ENCODE data around the gene KRT3.

The KRT3 gene

GRCh38 chr12:52795694-52796428, at the start of gene KRT3:
Gene KRT3 (minus strand): TSS chr12:52796117. CDS start chr12:52796042, 75 bp downstream.
- DNase-seq = no peak

- no peak for DNase-seq
These were observed 48.5 kb upstream of the KRT3 start for GRCh38 chr12:52844386-52844785.

GRCh38 chr12:52839436-52840105, 43.7 kb upstream of the KRT3 start:
- no peak for DNase-seq

- peak; percentile 14 for DNase-seq
These were observed 42.9 kb upstream of the KRT3 start for GRCh38 chr12:52838609-52839435.

- DNase-seq = no peak
These were observed 42.1 kb upstream of the KRT3 start for GRCh38 chr12:52837781-52838608.

- peak; percentile 57 for DNase-seq
These were observed 41.5 kb upstream of the KRT3 start for GRCh38 chr12:52837413-52837741.

- DNase-seq = no peak
These were observed 40.8 kb upstream of the KRT3 start for GRCh38 chr12:52836491-52837412.

GRCh38 chr12:52836042-52836466, 40.1 kb upstream of the KRT3 start:
- peak; percentile 61 for DNase-seq

GRCh38 chr12:52835271-52836041, 39.5 kb upstream of the KRT3 start:
- no peak for DNase-seq

GRCh38 chr12:52834727-52835001, 38.7 kb upstream of the KRT3 start:
- no peak for DNase-seq

GRCh38 chr12:52833922-52834726, 38.2 kb upstream of the KRT3 start, which contains the start of gene KRT79:
Gene KRT79 (minus strand): TSS chr12:52834311. CDS start chr12:52834260, 51 bp downstream.
- no peak for DNase-seq

- DNase-seq = no peak
These were observed 37.3 kb upstream of the KRT3 start for GRCh38 chr12:52832985-52833905.

- DNase-seq = no peak
These were observed 36.5 kb upstream of the KRT3 start for GRCh38 chr12:52832451-52832850.

- DNase-seq = no peak
These were observed 35.3 kb upstream of the KRT3 start for GRCh38 chr12:52831251-52831650.

GRCh38 chr12:52829986-52830770, 34.3 kb upstream of the KRT3 start:
- no peak for DNase-seq

GRCh38 chr12:52828591-52829021, 32.7 kb upstream of the KRT3 start:
- DNase-seq = peak; percentile 41

GRCh38 chr12:52828156-52828555, 32.2 kb upstream of the KRT3 start:
- no peak for DNase-seq

- DNase-seq = no peak
These were observed 31.7 kb upstream of the KRT3 start for GRCh38 chr12:52827499-52828090.
